ENCODE data around the gene MRGPRF.
"Not testable (repeated sequence)": the region's sequence is repeated elsewhere in the genome, so short reads cannot be mapped to it uniquely, and the experiment has no call there.

MRGPRF gene

GRCh38 chr11:69002110-69002569 lies 10.9 kb downstream of the MRGPRF start:
- no peak for DNase-seq

- DNase-seq, result no peak
Measured at GRCh38 chr11:69001243-69002081, 11.6 kb downstream of the MRGPRF start.

GRCh38 chr11:69000831-69001242 lies 12.2 kb downstream of the MRGPRF start:
- DNase-seq, result no peak

GRCh38 chr11:69000391-69000790 lies 12.7 kb downstream of the MRGPRF start:
- no peak for DNase-seq

- not testable (repeated sequence) for DNase-seq
Measured at GRCh38 chr11:68999748-69000355, 13.2 kb downstream of the MRGPRF start.

GRCh38 chr11:68999093-68999747 lies 13.8 kb downstream of the MRGPRF start:
- no peak for DNase-seq

GRCh38 chr11:68998390-68998911 lies 14.6 kb downstream of the MRGPRF start:
- DNase-seq, result no peak

GRCh38 chr11:68997995-68998348 lies 15.1 kb downstream of the MRGPRF start:
- no peak for DNase-seq

GRCh38 chr11:68997124-68997994 lies 15.7 kb downstream of the MRGPRF start:
- no peak for DNase-seq

GRCh38 chr11:68996376-68997123 lies 16.5 kb downstream of the MRGPRF start:
- DNase-seq, result no peak

GRCh38 chr11:68994894-68995285 lies 18.2 kb downstream of the MRGPRF start:
- no peak for DNase-seq

GRCh38 chr11:68994161-68994893 lies 18.7 kb downstream of the MRGPRF start:
- DNase-seq, result no peak

- DNase-seq, result no peak
Measured at GRCh38 chr11:68993546-68993945, 19.5 kb downstream of the MRGPRF start.

- no peak for DNase-seq
Measured at GRCh38 chr11:68992743-68993255, 20.2 kb downstream of the MRGPRF start.

- DNase-seq, result no peak
Measured at GRCh38 chr11:68990995-68991780, 21.9 kb downstream of the MRGPRF start.

GRCh38 chr11:68989936-68990606 lies 23.0 kb downstream of the MRGPRF start:
- DNase-seq, result no peak

GRCh38 chr11:68988491-68988890 lies 24.6 kb downstream of the MRGPRF start:
- no peak for DNase-seq

GRCh38 chr11:68987211-68987610 lies 25.8 kb downstream of the MRGPRF start:
- no peak for DNase-seq

GRCh38 chr11:68983801-68984200 lies 29.2 kb downstream of the MRGPRF start:
- no peak for DNase-seq

Data from stimulated activated CD4-positive, alpha-beta T cell treated with anti-CD3 and anti-CD28 coated beads, Interleukin-4, amount 100 ng/mL, for 4 hours (primary cell).